Airway epithelial cell (primary cell): ENCODE data around the gene SLC39A3. TPM values are rescaled to one million over a fixed set of nuclear protein-coding genes. Genes with fewer than 3 reads are reported as not detected.

Experiments
- total RNA-seq: library from RNA; depleted of rRNA; stranded (reverse); fragments of >200 nt; gene quantifications from 2 replicates; pipeline ENCODE4 v1.2.3, GENCODE V29; 2015

SLC39A3 gene
- 40.5 and 64.9 TPM in 2 replicates for total RNA-seq

GRCh38 chr19:2739602-2740313, at the start of gene SLC39A3:
TSS of gene SLC39A3 (minus strand) at chr19:2740017. CDS start at chr19:2737257, 2,760 bp downstream.

GRCh38 chr19:2785244-2785997, 45.6 kb upstream of the SLC39A3 start, which contains the start of gene THOP1:
TSS of gene THOP1 (plus strand) at chr19:2785503. CDS start at chr19:2785663, 160 bp downstream.

GRCh38 chr19:2782936-2783780, 43.3 kb upstream of the SLC39A3 start, which contains the start of gene SGTA:
TSS of gene SGTA (minus strand) at chr19:2783273. CDS start at chr19:2769068, 14,205 bp downstream.

GRCh38 chr19:2720777-2721569, 18.8 kb downstream of the SLC39A3 start, which contains the start of gene DIRAS1:
TSS of gene DIRAS1 (minus strand) at chr19:2721372. CDS start at chr19:2717806, 3,566 bp downstream.

GRCh38 chr19:2702170-2703076, 37.4 kb downstream of the SLC39A3 start, which contains the start of gene GNG7:
TSS of gene GNG7 (minus strand) at chr19:2702694. CDS start at chr19:2520688, 182,006 bp downstream.

Other genes with a start within 250 kb of the SLC39A3 start
- 0.09 and 0.14 TPM in 2 replicates for gene GNG7, start 37.3 kb downstream of the SLC39A3 start, total RNA-seq
- gene DIRAS1, start 18.6 kb downstream of the SLC39A3 start, total RNA-seq: 0.14 TPM in 1 of 2 replicates, not detected in the other
- 70.2 and 72.1 TPM in 2 replicates for gene SGTA, start 43.3 kb upstream of the SLC39A3 start, total RNA-seq
- 120 and 132 TPM in 2 replicates for gene THOP1, start 45.5 kb upstream of the SLC39A3 start, total RNA-seq
- gene ZNF554, start 79.9 kb upstream of the SLC39A3 start, total RNA-seq: 2.2 and 4.0 TPM in 2 replicates
- 1.9 and 4.0 TPM in 2 replicates for gene ZNF555, start 101.5 kb upstream of the SLC39A3 start, total RNA-seq
- gene ZNF556, start 127.3 kb upstream of the SLC39A3 start, total RNA-seq: 1.3 and 2.4 TPM in 2 replicates
- gene ZNF57, start 160.9 kb upstream of the SLC39A3 start, total RNA-seq: 8.0 and 14.7 TPM in 2 replicates
- 4.4 and 4.8 TPM in 2 replicates for gene ZNF77, start 205.0 kb upstream of the SLC39A3 start, total RNA-seq
- gene TLE6, start 237.5 kb upstream of the SLC39A3 start, total RNA-seq: 0.21 and 0.93 TPM in 2 replicates